Stimulated activated CD4-positive, alpha-beta T cell treated with anti-CD3 and anti-CD28 coated beads, Interleukin-12 subunit alpha, Interleukin-12 subunit beta, amount 100 ng/mL, for 48 hours (primary cell): ENCODE data around the gene THEM4.
"Not testable (repeated sequence)": the region's sequence is repeated elsewhere in the genome, so short reads cannot be mapped to it uniquely, and the experiment has no call there.

Source experiments
- DNase-seq, 3 donors: peaks; one replicate each; pipeline ENCODE4 v3.0.0-alpha.2; 2020; ENCODE audit warnings: low read depth in 2 of 3, low spot score in 1 of 3

The THEM4 gene

DNA sequence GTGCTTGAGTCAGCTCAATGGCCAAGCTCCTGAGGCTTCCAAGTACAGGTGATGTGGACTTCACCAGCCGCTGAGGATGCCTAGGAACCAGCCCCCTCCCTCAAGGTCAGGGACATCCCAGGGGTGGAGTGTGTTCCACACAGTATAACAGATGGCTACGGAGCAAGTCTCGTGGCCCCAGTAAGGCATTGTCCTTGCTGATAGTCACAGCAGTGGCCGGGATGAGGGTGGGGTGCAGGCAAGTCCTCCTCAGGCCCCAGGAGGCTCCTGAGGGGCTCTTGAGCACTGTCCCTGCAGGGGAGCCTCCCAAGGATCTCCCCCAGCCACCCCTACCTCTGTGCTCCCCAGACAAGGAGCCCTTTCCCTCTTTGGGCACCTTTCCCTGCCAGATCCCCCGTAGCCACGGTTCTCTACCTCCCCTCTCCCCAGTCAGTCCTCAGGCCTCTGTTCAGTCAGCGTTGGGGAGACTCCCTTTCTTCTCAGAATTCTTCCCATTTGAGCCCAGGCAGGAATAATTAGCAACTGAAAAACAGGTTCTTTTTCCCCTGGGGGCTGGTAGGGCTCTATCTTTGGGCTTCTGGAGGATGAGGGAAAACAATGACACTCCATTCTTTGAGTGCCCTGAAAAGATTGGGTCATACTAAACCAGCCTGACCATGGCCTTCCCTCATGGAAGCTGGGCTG lies 48.7 kb downstream of the THEM4 start:
- DNase-seq = no peak

DNA sequence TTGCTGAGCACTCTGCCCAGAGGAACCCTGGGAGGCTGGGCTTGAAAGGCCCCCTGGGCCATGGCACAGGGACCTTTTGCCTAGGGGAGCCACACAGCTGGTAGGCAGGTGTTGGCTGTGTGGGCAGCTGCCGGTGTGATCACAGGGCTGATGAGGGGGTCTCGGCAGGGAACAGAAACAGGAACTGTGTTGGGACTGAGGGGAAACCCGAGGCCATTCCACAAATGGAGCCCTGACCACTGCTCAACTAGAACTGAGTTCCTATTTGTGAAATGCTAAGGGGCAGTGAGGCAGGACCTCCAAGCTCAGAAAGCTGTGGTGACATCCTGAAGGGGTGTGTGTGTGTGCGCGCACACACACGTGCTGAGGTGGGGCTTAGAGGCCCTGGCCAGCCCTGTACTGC lies 49.4 kb downstream of the THEM4 start:
- DNase-seq = no peak

DNA sequence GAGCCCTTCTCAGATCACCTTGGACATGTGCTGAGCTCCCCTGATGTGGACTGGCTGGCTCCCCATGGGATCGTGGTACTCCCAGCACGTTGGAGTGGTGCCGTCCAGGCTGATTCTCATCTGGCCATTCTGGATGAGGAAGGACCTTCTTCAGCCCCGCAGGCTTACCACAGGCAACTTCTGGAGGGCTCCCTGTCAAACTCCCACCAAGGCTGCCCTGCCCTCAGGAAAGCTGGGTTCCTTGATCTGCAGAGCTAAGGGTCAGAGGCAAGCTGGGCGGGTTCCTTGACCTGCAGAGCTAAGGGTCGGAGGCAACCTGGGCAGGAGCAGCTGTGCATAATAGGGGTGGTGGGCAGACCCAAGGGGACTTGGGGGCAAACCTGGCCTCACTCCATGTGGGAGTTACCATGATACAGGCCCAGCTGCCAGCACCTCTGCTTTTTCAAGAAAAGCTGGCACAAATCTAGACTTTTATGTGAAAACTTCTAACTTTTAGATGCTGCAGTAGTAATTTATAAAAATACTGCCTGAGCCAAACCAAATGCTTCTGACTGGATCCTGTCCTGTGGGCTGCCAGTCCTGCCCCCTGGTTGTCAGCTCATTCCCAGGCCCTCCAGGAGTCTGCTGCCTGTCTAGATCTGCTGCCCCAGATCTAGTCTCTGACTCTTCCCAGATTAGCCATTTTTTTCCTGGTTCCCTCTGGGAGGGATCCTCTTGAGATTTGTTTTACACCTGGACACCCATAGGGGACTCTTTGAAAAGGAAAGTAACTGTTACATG lies 50.2 kb downstream of the THEM4 start:
- DNase-seq = no peak

DNA sequence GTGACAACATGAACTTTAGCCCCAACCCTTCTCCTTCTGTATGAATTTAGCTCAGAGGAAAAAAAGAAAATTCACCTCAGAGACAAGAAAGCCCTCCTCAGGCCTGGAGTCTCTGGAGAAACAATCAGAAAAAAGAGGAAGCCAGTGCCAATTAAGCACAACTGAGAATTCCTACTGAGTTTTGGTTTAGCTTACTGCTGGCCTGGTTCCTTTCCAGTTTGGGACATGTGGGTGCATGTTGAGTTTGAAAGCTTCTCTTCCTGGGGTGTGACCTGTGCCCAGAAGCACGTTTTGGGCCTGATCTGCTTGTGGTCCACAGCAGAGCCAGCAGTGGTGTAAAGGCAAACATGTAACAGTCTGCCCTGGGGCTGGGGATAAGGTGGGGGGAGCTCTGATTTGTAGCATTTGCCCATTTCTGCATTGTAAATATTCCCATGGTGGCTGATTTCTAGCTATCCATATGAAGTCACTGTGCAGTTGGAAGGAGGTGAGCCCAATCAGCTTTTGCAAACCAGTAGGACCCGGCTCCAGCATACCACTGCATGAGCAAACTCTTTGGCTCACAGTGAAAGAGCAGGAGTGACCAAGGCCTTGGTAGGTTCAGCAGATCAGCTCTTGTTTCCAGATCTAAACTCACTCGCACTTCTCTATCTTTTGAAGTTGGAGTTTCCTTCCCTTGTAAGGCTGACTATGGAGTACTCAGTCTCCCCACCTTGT lies 51.1 kb downstream of the THEM4 start:
- DNase-seq = no peak

DNA sequence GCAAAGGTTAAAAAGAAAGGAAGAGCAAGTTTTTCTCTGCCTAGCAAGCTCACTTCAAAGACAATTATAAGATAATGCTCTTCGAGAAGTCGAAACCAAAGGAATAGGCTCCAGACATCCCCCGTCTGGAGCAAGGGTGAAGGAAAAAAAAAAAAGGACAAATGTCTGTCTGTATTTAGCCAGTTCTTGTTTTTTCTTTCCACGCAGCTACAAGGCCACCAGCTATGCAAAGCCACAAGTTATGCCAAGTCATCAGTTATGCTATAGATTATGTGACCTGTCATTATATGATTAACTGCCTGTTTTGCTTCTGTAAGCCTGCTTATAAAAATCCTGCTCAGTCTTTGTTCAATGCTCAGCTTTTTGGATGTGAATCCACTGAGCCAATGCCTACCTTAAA lies 53.4 kb downstream of the THEM4 start:
- DNase-seq = no peak

DNA sequence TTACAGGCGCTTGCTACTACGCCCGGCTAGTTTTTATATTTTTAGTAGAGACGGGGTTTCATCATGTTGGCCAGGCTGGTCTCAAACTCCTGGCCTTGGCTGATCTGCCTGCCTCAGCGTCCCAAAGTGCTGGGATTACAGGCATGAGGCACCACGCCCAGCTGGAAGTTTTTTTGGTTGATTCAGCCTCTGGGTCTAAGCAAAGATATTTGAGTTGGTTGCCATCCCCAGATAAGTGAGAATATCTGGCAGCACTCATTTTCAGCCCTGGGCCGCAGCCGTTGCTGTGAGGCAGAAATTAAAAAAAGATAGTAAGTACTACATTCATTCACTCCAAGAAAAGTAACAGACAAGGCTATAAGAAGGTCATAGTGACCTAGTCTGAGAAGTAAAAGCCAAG lies 53.8 kb downstream of the THEM4 start:
- not testable (repeated sequence) for DNase-seq

DNA sequence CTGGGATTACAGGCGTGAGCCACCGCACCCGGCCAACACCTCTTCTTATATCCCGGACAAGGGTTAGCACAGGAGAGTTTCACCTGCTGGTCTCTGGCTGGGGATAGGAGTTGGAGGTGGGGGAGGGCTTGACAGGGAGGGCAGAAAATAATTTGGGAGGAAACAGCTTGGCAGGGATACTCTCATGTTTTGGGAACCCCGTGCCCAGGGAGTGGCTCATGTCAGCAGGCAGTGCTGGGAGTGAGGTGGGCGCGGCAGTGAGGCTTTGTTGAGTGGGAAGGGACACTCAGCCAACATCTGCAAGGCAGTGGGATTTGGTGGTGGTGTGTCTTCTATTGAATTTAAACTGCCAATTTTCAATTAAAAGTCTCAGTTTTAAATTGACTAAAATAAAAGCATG lies 54.7 kb downstream of the THEM4 start:
- DNase-seq = no peak

DNA sequence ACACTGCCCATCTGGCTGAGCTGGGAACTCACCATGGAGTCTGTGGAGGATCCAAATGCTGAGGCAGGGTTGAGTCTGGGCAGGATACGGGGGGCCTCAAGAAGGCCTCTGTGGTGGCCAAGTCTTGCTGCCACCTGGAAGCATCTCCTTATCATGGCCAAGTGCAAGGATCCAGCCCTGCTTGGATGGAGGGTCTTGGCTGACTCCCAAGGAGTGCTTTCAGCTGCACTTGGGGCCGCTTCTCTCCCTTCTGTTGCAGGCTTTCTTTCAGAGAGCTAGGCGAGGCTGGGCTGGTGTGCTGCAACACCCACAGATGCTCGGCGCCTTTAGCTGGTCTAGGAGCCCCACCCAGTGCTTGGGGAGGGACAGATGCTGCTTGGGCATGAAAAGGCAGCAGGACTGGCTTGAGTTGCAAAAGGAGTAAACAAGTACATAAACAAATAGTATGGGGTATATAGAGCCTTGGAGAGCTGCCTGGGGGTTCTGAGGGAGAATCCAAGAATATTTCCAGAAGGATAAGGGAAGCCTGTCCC lies 55.8 kb downstream of the THEM4 start, which contains the start of gene THEM5:
TSS of gene THEM5 (minus strand) at position 302 of the 533 bp plus-strand sequence. CDS start at position 155, 147 bp downstream.
- DNase-seq = no peak

DNA sequence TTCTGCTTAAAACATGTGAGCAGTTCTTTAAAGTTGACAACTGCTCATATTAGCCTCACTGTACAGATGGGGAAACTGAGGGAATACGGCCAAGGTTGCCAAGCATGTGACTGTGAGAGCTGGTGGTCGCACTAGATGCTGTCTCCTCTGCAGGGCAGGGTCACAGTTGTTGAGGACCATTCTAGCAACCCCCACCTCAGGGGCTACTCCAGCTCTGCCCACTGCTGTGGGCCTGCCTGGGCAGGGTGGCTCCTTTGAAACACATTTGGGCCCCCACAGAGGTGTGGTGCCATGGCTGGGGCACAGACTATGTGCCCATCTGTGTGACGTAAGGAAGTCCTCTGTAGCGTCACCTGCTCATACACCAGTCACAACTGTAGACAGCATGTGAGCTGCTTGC lies 56.6 kb downstream of the THEM4 start:
- no peak for DNase-seq

DNA sequence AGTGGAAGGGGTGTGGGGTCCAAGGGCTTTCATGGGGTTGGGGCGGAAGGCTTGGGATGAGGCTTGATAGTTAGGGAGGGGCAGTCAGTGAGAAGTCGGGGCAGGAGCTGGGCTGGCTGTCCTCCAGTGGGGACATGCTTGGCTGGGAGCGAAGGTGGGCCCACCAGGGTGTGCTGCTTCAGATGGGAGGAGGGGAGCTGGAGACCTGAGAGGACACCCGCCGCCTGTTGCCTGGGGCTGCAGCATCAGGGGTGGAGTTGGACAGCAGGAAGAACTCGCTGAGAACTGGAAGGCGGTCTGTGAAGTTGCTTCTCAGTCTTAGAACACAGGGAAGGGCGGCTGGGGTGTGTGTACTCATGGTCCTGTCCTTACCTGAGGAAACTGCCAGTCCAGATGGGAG lies 57.4 kb downstream of the THEM4 start:
- DNase-seq = no peak

DNA sequence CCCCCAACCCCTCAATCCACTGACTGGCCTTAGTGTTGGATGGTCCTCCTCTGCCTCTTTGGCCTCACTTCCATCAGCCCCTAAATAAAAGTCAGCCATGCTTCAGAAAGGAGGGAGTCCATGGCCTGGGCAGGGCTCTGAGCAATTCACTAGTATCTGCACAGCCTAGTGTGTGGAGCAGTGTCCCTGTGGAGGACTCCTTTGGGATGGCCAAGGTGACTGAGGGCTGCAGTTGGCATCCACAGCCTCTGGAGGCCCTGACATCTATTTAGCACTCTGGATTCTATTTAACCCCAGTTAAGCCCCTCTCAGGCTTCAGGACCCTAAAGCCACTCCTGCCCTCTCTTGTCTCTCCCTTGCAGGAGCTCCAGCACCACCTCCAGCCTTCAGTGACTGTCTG lies 59.4 kb downstream of the THEM4 start:
- no peak for DNase-seq

DNA sequence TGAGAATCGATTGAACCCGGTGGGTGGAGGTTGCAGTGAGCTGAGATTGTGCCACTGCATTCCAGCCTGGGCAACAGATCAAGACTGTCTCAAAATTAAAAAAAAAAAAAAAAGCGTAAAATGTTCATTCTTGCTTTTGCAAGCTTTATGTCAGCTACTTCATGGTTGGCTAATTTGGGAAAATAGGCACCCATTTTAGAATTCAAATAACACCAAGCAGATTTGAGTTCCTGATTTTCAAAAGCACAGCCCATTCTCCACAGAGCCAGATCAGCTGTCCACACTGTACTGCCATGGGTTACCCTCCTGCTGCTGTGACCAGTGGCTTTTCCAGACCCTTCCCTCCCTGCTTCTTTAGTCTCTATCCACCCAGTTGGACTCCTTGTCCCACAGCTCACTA lies 60.2 kb downstream of the THEM4 start:
- no peak for DNase-seq

DNA sequence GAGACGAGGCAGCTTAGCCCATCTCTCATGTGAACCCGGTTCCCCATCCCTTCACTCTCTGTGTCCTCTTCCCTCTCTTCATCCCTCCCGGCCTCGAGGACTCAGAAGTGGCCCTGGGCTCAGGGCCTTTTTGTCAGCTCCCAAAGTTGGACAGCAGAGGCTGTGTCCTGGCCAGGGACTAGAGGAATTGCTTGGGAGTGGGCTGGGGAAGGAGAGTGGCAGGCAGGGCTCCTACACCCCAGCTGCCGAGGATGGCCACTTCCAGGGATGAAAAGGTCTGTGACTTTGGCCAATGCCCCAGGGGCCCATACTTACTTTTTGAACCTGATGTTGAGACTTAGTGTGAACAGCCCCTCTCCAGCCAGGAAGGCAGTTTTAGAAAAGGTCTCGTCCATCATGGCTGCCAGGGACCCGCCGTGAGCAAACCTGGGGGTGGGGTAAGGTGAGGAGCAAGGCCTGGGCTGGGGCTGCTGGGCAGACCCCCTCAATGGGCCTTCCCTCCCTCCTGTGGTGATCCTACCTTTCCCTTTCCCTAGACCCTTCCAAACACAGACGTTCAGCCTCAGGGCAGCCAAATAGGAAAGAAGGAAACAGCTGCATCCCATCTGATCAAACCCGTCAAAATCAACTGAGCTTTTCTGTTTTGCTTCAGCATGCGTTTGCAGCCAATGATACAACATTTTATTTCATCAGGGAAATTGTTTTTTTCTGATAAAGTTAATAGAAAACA lies 61.3 kb downstream of the THEM4 start:
- DNase-seq = no peak

DNA sequence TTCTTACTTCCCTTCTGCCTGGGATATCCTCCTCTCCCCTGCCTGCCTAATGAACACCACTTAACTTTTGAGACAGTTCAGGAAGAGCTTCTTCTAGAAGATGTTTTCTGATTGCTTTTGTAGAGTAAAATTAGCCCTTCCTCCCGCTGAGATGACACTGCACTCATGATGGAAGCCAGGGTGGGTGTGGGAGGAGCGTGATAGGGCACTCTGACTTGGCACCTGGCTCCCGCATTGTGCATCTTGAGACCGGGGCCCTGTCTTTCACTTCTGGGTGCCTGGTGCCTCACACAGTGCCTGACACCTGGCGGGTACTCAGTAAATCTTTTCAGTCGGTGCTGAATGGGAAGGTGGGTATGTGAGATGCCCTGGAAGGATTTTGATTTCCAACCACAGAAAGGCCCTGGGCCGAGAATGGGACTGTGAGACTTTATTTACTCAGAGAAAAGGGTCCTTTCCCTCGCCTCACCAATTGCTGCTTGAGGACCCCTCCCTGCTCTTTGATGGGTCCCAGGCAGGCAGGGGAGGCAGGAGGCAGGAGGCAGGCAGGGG lies 62.5 kb downstream of the THEM4 start:
- no peak for DNase-seq

DNA sequence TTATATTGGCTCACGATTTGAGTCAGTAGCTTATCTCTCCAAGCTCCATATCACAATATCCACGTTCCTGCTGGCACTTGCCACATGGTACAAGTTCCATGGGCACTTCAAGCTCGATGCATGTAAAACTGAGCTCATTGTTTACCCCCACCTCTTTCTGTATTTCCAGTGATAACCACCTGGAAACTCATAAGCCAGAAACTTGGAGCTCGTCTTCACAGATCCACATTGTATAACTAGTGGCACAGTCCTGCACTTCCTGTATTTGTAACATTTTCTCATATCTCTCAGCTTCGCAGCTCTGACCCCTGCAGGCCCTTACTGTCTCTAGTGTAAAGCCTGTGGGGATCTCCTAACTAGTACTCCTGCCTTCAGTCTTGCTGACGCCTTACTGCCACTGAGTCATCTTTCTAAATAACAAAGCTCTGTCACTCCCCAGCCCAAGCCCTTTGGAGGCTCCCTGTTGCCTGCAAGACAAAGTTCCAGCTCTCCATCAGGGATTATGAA lies 63.2 kb downstream of the THEM4 start:
- no peak for DNase-seq

DNA sequence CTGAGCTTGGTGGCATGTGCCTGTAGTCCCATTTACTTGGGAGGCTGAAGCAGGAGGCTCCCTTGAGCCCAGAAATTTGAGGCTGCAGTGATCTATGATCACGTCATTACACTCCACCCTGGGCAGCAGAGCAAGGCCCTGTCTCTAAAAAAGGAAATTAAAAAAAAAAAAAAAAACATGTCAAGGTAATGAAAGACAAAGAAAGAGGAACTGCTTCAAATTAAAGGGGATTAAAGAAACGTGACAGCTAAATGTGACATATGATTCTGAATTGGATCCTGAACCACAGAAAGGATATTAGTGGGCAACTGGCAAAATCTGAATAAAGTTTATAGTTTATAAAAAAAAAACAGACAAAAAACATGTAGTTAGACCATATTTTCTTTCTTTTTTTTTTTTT lies 65.9 kb downstream of the THEM4 start:
- no peak for DNase-seq

DNA sequence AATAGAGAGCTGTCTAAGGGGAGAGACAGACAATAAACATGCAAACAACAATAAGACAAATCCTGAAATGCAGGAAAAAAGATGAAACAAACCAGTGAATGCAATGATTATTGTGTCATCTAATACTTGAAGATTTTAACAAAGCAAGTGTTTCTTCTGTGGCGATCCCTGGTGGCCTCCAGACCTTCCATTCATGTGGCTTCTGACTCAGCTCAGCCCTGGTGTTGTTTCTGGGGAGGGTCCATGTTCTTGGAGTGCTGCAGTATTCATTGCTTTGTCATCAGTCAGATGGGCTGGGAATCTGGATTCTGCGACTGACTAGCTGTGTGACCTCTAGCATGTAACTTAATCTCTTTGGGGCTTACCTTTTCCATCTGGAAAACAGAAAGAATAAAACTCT lies 68.2 kb downstream of the THEM4 start:
- DNase-seq = no peak

DNA sequence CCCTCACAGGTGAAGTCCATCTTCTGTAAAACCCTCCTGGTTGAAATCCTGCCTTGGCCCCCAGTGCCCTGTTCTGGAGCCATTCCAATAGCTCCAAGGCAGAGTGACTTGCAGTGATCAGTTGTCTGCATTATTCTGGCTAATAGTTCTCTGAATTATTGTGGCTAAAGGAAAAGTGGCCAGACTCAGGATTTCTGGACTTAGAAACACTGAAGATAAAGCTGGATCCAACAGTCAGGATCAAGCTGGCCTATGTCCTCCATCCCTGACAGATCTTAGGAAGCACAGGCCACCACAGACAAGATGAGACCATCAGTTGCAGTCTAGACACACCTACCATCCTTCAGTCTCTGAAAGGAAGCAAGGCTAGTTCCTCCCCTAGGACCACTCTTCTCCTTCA lies 68.9 kb downstream of the THEM4 start:
- no peak for DNase-seq

DNA sequence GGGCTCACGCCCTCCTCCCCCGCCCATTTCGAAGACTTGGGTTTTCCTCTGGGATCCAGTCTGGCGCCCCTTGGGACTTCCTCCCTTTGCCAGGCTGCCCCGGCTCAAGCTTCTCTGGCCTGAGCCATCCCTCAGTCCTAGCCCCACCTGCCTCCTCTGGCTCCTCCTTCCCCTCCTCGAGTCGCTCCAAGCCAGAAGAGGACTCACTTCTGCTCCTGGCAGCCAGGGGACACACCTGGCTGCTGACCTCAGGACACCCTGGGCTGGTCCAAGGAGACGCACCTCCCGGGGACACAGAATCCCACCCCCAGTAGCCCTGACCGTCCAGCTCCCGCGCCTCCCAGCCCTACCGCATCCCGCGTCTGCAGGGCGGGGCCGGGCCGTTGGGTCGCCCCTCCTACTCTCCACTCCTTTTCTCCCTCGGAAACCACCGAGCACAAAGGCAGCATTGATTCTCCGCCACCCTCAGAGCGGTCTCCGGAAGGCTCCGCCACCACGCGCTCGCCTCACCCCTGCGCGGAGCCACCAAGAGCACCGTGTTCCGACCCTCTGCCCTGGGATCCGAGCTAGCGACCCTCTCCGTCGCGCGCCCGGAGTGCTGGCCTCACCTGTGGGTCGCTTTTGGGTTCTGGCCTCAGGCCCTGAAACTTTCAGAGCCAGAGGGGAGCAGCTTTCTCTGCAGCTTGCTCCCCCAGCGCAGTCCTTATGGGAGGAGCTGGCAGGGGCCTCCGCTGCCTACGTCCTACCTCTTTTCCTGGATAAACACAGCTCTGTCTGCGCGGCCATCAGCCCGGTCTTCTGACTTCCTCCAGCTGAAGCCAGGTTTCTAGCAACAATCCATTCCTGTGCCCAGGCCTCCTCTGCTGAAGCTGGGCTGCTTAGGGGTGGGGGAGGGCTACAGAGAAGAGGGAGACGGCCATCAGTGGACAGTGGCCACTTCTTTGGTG lies 69.6 kb downstream of the THEM4 start, which contains the start of gene C2CD4D:
TSS of gene C2CD4D (minus strand) at position 364 of the 947 bp plus-strand sequence. CDS start 831 bp downstream, outside the sequence.
- DNase-seq = peak; percentile 40 to 70 (median 58)
